T-cell (primary cell): ENCODE results near the gene NPBWR2. TPM values are rescaled to one million over a fixed set of nuclear protein-coding genes. Genes with fewer than 3 reads are reported as not detected.
"Not testable (repeated sequence)": the region's sequence is repeated elsewhere in the genome, so short reads cannot be mapped to it uniquely, and the experiment has no call there.

Source experiments
- ATAC-seq, 4 experiments: fragments of 200-7000 bp in 3 of 4; fragments of 150-1000 bp in 1 of 4; cut with Tn5 transposase; replicated peaks in 1 of 4; 1 replicate in 3 of 4; 2 replicates in 1 of 4; pipeline ENCODE4 v1.10.0; 2021; ENCODE audit warnings: moderate library complexity in 3 of 4, mild to moderate bottlenecking in 2 of 4, moderate number of reproducible peaks in 1 of 4
- CTCF ChIA-PET, 2 donors: fragments of 300-600 bp; sonication (Branson Sonifier 250); formaldehyde crosslinking; loops; one replicate each; lab custom pipeline; 2022; ENCODE audit warnings: antibody characterized with exemption in 2 of 2; lab: Charles Lee
- POLR2A ChIA-PET, 2 donors: fragments of 300-600 bp; sonication (Branson Sonifier 250); formaldehyde crosslinking; loops; one replicate each; lab custom pipeline; 2022; ENCODE audit warnings: antibody characterized with exemption in 2 of 2; lab: Charles Lee
- DNase-seq, 35 experiments: peaks; one replicate each; pipeline versions ENCODE4 v3.0.0 to v3.0.0-alpha.2; 2013 to 2023
- H3K27ac ChIP-seq: one replicate; pipeline ENCODE4 v1.5.1; 2013; ENCODE audit warnings: low read length
- H3K27me3 ChIP-seq, 2 experiments: replicated peaks in 1 of 2; 1 replicate in 1 of 2; 2 replicates in 1 of 2; pipeline versions ENCODE4 v1.6.1 to v1.7.0; 2013; ENCODE audit warnings: low read length in 1 of 2, mixed read lengths in 1 of 2; ENCODE audit not compliant: control insufficient read depth in 2 of 2, insufficient read depth in 2 of 2; ENCODE audit errors: extremely low read depth in 1 of 2
- H3K36me3 ChIP-seq, 2 donors: 1 replicate in 1 of 2; 2 replicates in 1 of 2; pipeline versions ENCODE4 v1.6.1 to v1.7.0; 2013; ENCODE audit warnings: low read length in 1 of 2; ENCODE audit not compliant: control insufficient read depth in 2 of 2, insufficient read depth in 1 of 2; ENCODE audit errors: extremely low read depth in 1 of 2
- H3K4me1 ChIP-seq, 2 experiments: 1 replicate in 1 of 2; 2 replicates in 1 of 2; pipeline versions ENCODE4 v1.6.1 to v1.7.0; 2013; ENCODE audit warnings: low read length in 2 of 2, mixed read lengths in 1 of 2; ENCODE audit not compliant: insufficient read depth in 2 of 2, control insufficient read depth in 1 of 2; ENCODE audit errors: extremely low read depth in 1 of 2
- H3K4me3 ChIP-seq, 2 donors: 1 replicate in 1 of 2; 2 replicates in 1 of 2; pipeline versions ENCODE4 v1.5.1 to v1.7.0; 2013; ENCODE audit warnings: mild to moderate bottlenecking in 2 of 2, low read length in 1 of 2, moderate library complexity in 1 of 2; ENCODE audit not compliant: control insufficient read depth in 1 of 2; ENCODE audit errors: extremely low read depth in 1 of 2
- H3K9me3 ChIP-seq: 2 replicates; pipeline ENCODE4 v1.7.0; 2013
- H3K27ac Mint-ChIP-seq, 2 donors: one replicate each; pipeline ENCODE4 v1.8.0; 2020 to 2021; ENCODE audit warnings: mild to moderate bottlenecking in 2 of 2, mixed read lengths in 2 of 2
- H3K27me3 Mint-ChIP-seq, 2 donors: one replicate each; pipeline ENCODE4 v1.8.0; 2021 to 2022; ENCODE audit warnings: mixed read lengths in 2 of 2
- H3K36me3 Mint-ChIP-seq: one replicate; pipeline ENCODE4 v1.8.0; 2021; ENCODE audit warnings: mixed read lengths
- H3K4me1 Mint-ChIP-seq, 3 donors: one replicate each; pipeline ENCODE4 v1.8.0; 2020 to 2022; ENCODE audit warnings: mixed read lengths in 3 of 3, mild to moderate bottlenecking in 1 of 3
- H3K4me3 Mint-ChIP-seq, 3 donors: one replicate each; pipeline ENCODE4 v1.8.0; 2020 to 2022; ENCODE audit warnings: mild to moderate bottlenecking in 3 of 3, mixed read lengths in 3 of 3, moderate library complexity in 3 of 3
- H3K9me3 Mint-ChIP-seq, 3 donors: one replicate each; pipeline ENCODE4 v1.8.0; 2020 to 2022; ENCODE audit warnings: mixed read lengths in 3 of 3
- WGBS: methylation state at CpG from one replicate; pipeline ENCODE4 v1.1.5; 2013; ENCODE audit warnings: missing lambda C conversion rate; ENCODE audit not compliant: insufficient coverage; 5-methylcytosine and 5-hydroxymethylcytosine counted together
- total RNA-seq, 35 experiments: library from RNA in 6 of 35; stranded (reverse) in 6 of 35; fragments of 120-200 nt in 1 of 35; gene quantifications; one replicate each; pipeline versions ENCODE4 v1.2.1 to v1.2.4 and lab custom pipeline; 2013 to 2026

Gene NPBWR2
- total RNA-seq, 5 donors from 2014 or later (not counting 1 experiment from before 2014, with no cell fraction given) = not detected

GRCh38 chr20:64130876-64131275 lies 23.5 kb upstream of the NPBWR2 start:
- Mint-ChIP-seq H3K27me3 (peaks cover 9 to 22% of the 10 kb centered on the region in 2 donors), H3K27ac (no peak overlapping the region), H3K36me3 (no peaks in the 10 kb centered on the region), H3K4me3 (no peak overlapping the region), H3K4me1 (no peaks in the 10 kb centered on the region), H3K9me3 (no peaks in the 10 kb centered on the region)
- CTCF ChIA-PET = no interaction called here
- H3K4me3 ChIP-seq = no peak overlapping the region
- H3K27ac ChIP-seq = no peak overlapping the region
- no peaks in the 10 kb centered on the region for H3K4me1 ChIP-seq
- H3K36me3 ChIP-seq = no peaks in the 10 kb centered on the region
- POLR2A ChIA-PET = no interaction called here
- DNase-seq (no peak), ATAC-seq (no peak)
- no peaks in the 10 kb centered on the region for H3K9me3 ChIP-seq
- peaks cover 0 to 20% of the 10 kb centered on the region in 2 experiments for H3K27me3 ChIP-seq
- WGBS = 79% methylated on average over 10 of the region's 10 CpGs

- no peaks in the 10 kb centered on the region for H3K9me3 ChIP-seq
- H3K27ac Mint-ChIP-seq = no peak overlapping the region
- H3K27ac ChIP-seq = no peak overlapping the region
- peaks cover 0 to 20% of the 10 kb centered on the region in 2 experiments for H3K27me3 ChIP-seq
- no peaks in the 10 kb centered on the region for H3K36me3 ChIP-seq
- H3K27me3 Mint-ChIP-seq = peaks cover 7 to 22% of the 10 kb centered on the region in 2 donors
- H3K4me3 Mint-ChIP-seq = no peak overlapping the region
- ChIA-PET POLR2A (interaction anchor here in 1 of 2 donors (0.7 kb wide), 1 partner anchor 224 kb away, joined by 4 read pairs; no protein-coding TSS in a partner anchor), CTCF (no interaction called here)
- H3K4me1 ChIP-seq = no peaks in the 10 kb centered on the region
- no peak for ATAC-seq
- H3K4me1 Mint-ChIP-seq = no peaks in the 10 kb centered on the region
- H3K4me3 ChIP-seq = no peak overlapping the region
- no peaks in the 10 kb centered on the region for H3K9me3 Mint-ChIP-seq
- WGBS = 71% methylated on average over 5 of the region's 5 CpGs
- no peak for DNase-seq
- H3K36me3 Mint-ChIP-seq = no peaks in the 10 kb centered on the region
Observed at GRCh38 chr20:64130271-64130670, 22.9 kb upstream of the NPBWR2 start.

GRCh38 chr20:64129146-64129782 lies 21.9 kb upstream of the NPBWR2 start:
- Histone ChIP-seq H3K4me1 (no peaks in the 10 kb centered on the region), H3K27ac (no peak overlapping the region), H3K36me3 (no peaks in the 10 kb centered on the region), H3K4me3 (no peak overlapping the region), H3K9me3 (no peaks in the 10 kb centered on the region), H3K27me3 (peaks cover 0 to 20% of the 10 kb centered on the region in 2 experiments)
- no peaks in the 10 kb centered on the region for H3K9me3 Mint-ChIP-seq
- no peak for DNase-seq
- no peak for ATAC-seq
- WGBS = 83% methylated on average over 9 of the region's 11 CpGs
- H3K4me3 Mint-ChIP-seq = no peak overlapping the region
- no peak overlapping the region for H3K27ac Mint-ChIP-seq
- ChIA-PET POLR2A (interaction anchor here in 1 of 2 donors (0.7 kb wide), 1 partner anchor 223 kb away, joined by 4 read pairs; no protein-coding TSS in a partner anchor), CTCF (no interaction called here)
- H3K27me3 Mint-ChIP-seq = peaks cover 7 to 26% of the 10 kb centered on the region in 2 donors
- H3K36me3 Mint-ChIP-seq = no peaks in the 10 kb centered on the region
- no peaks in the 10 kb centered on the region for H3K4me1 Mint-ChIP-seq

GRCh38 chr20:64123517-64123916 lies 16.2 kb upstream of the NPBWR2 start:
- H3K36me3 Mint-ChIP-seq, H3K4me3 ChIP-seq, DNase-seq, H3K9me3 ChIP-seq, H3K4me3 Mint-ChIP-seq, CTCF ChIA-PET, H3K27ac Mint-ChIP-seq, H3K9me3 Mint-ChIP-seq, ATAC-seq, H3K27ac ChIP-seq, H3K36me3 ChIP-seq, POLR2A ChIA-PET: not testable (repeated sequence)
- peaks cover 3 to 16% of the 10 kb centered on the region in 2 donors for H3K27me3 Mint-ChIP-seq
- H3K27me3 ChIP-seq = peaks cover 0 to 25% of the 10 kb centered on the region in 2 experiments
- 75% methylated on average over 10 of the region's 11 CpGs for WGBS
- peaks cover 5 to 13% of the 10 kb centered on the region in 2 experiments for H3K4me1 ChIP-seq
- H3K4me1 Mint-ChIP-seq = peaks cover 8 to 10% (median 9%) of the 10 kb centered on the region in 3 donors

GRCh38 chr20:64122927-64123326 lies 15.6 kb upstream of the NPBWR2 start:
- H3K36me3 Mint-ChIP-seq, CTCF ChIA-PET, DNase-seq, H3K9me3 Mint-ChIP-seq, H3K36me3 ChIP-seq, H3K27ac ChIP-seq, H3K9me3 ChIP-seq, H3K4me3 Mint-ChIP-seq, ATAC-seq, H3K4me3 ChIP-seq, H3K27ac Mint-ChIP-seq: not testable (repeated sequence)
- Mint-ChIP-seq H3K4me1 (peaks cover 8 to 10% (median 9%) of the 10 kb centered on the region in 3 donors), H3K27me3 (peaks cover 0 to 11% of the 10 kb centered on the region in 2 donors)
- POLR2A ChIA-PET = interaction anchor here in 1 of 2 donors (0.7 kb wide), 1 partner anchor 745 kb away, joined by 3 read pairs; no protein-coding TSS in a partner anchor
- Histone ChIP-seq H3K4me1 (peaks cover 5 to 13% of the 10 kb centered on the region in 2 experiments), H3K27me3 (peaks cover 0 to 25% of the 10 kb centered on the region in 2 experiments)
- WGBS = 77% methylated on average over 10 of the region's 11 CpGs

- no peak overlapping the region for H3K27ac ChIP-seq
- DNase-seq (no peak), ATAC-seq (no peak)
- H3K9me3 ChIP-seq = no peaks in the 10 kb centered on the region
- H3K36me3 ChIP-seq = no peaks in the 10 kb centered on the region
- Mint-ChIP-seq H3K4me1 (peaks cover 8 to 10% (median 9%) of the 10 kb centered on the region in 3 donors), H3K4me3 (no peak overlapping the region), H3K27ac (no peak overlapping the region), H3K36me3 (no peaks in the 10 kb centered on the region), H3K27me3 (peaks cover 0 to 11% of the 10 kb centered on the region in 2 donors), H3K9me3 (no peaks in the 10 kb centered on the region)
- H3K4me3 ChIP-seq = no peak overlapping the region
- peaks cover 5 to 13% of the 10 kb centered on the region in 2 experiments for H3K4me1 ChIP-seq
- ChIA-PET POLR2A (no interaction called here), CTCF (interaction anchor here (0.6 to 1.2 kb wide), 2 partner anchors 142 to 219 kb away, joined by 3 read pairs; partner anchors contain the start of gene SAMD10 (in 1 of the 2))
- WGBS = 87% methylated on average over 6 of the region's 12 CpGs
- H3K27me3 ChIP-seq = peaks cover 0 to 25% of the 10 kb centered on the region in 2 experiments
Observed at GRCh38 chr20:64121586-64121985, 14.2 kb upstream of the NPBWR2 start.
